Activated CD4-positive, alpha-beta memory T cell treated with anti-CD3 and anti-CD28 coated beads for 36 hours (primary cell): ENCODE data around the gene TAS2R1. TPM values are rescaled to one million over a fixed set of nuclear protein-coding genes. Genes with fewer than 3 reads are reported as not detected.

ENCODE experiments used
- CTCF ChIA-PET: fragments of 350-600 bp; sonication (Branson Sonifier 250); formaldehyde crosslinking; loops from one replicate; lab custom pipeline; 2021; ENCODE audit warnings: antibody characterized with exemption, inconsistent platforms; lab: Charles Lee
- POLR2A ChIA-PET: fragments of 350-600 bp; sonication (Branson Sonifier 250); formaldehyde crosslinking; loops from one replicate; lab custom pipeline; 2021; ENCODE audit warnings: antibody characterized with exemption; lab: Charles Lee
- DNase-seq: peaks from one replicate; pipeline ENCODE4 v3.0.0-alpha.2; 2020
- H3K27ac Mint-ChIP-seq: one replicate; pipeline ENCODE4 v1.8.0; 2021; ENCODE audit warnings: mixed read lengths
- H3K27me3 Mint-ChIP-seq: one replicate; pipeline ENCODE4 v1.8.0; 2021; ENCODE audit warnings: mixed read lengths
- H3K36me3 Mint-ChIP-seq: one replicate; pipeline ENCODE4 v1.8.0; 2021; ENCODE audit warnings: mixed read lengths
- H3K4me1 Mint-ChIP-seq: one replicate; pipeline ENCODE4 v1.8.0; 2021; ENCODE audit warnings: low read depth, mixed read lengths
- H3K4me3 Mint-ChIP-seq: one replicate; pipeline ENCODE4 v1.8.0; 2021; ENCODE audit warnings: mild to moderate bottlenecking, mixed read lengths
- H3K9me3 Mint-ChIP-seq: one replicate; pipeline ENCODE4 v1.8.0; 2021; ENCODE audit warnings: mixed read lengths
- intact Hi-C: fragments of 100-400 bp; cut with micrococcal nuclease; formaldehyde crosslinking; loops from one replicate; pipeline ENCODE4 v1.15.1; 2023
- total RNA-seq, 2 experiments: library from RNA; stranded (reverse); gene quantifications; one replicate each; pipeline ENCODE4 v1.2.3, GENCODE V29; 2021

TAS2R1 gene
- total RNA-seq, 2 experiments from 2014 or later: not detected

DNA sequence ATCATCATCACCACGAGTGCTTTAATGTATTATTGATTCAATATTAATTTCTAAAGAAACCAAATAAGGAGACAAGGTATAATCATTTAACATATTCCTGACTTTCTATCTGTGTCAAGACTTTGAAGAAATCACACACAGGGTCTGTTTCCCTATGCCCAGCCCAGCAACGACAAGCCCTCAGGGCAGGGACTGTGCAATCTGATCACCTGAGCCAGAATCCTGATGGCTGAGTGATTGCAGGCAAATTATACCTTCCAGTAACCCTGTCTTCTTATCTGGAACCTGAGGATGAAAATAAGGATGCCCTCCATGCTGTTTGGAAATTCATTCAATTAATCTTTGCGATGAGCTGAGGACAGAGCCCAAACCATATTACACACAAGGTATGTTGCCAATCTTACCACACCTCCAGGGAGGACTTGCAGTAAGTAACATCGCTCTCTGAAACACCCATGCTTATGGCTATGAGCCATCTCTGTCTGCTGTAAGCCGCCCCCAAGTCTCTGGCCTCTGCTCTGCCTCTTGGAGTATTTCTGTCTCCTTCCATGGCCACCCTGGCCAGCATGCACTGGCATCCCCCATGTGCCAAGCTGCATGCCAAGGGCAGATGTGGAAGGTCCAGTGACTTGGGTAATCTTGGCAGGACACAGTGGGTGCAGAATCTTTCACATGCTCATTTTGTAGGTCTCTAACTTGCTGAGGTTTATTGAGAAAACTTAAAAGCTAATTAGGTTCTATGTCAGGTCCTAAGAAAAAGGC lies 10.6 kb downstream of the TAS2R1 start:
- ChIA-PET CTCF (no interaction called here), POLR2A (no interaction called here)
- H3K4me3 Mint-ChIP-seq: no peak overlapping the region
- H3K4me1 Mint-ChIP-seq: no peaks in the 10 kb centered on the region
- no peak overlapping the region for H3K27ac Mint-ChIP-seq
- no peaks in the 10 kb centered on the region for H3K36me3 Mint-ChIP-seq
- H3K9me3 Mint-ChIP-seq: no peaks in the 10 kb centered on the region
- intact Hi-C loops: no loop called here
- DNase-seq: no peak
- H3K27me3 Mint-ChIP-seq: no peaks in the 10 kb centered on the region

DNA sequence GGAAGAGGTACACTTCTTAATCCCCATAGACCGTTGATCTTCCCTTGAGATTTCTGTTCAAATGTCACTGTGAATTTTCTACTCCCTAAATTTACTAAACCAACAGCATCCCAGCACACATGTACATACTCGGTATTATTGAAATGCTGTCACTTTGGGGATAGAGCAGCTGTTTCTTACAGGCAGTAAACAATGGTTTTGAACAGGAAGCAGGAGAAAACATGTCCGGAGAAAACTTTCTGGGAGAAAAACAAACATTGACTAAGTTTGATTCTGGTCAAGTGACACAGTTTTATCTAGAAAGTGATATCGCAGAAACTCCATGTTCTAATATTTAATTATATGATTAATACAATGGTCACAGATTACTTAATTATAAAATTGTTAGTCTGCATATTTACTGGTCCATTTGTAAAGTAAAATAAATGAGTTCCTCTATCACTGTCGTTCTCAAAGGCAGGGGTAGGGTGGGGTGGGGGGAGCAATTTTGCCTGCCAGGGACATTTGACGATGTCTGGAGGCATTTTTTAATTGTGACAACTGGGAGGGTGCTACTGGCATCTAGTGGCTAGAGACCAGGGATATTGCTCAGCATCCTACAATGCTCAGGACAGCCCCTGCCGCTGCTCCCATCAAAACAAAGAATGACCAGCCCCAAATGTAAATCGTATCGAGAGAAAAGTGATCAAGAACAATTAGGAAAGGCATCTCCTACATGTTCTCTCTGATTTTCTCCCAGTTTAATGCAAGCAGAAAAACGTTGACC lies 12.2 kb downstream of the TAS2R1 start:
- ChIA-PET POLR2A (no interaction called here), CTCF (no interaction called here)
- H3K9me3 Mint-ChIP-seq: no peaks in the 10 kb centered on the region
- DNase-seq: no peak
- no peaks in the 10 kb centered on the region for H3K27me3 Mint-ChIP-seq
- H3K36me3 Mint-ChIP-seq: no peaks in the 10 kb centered on the region
- H3K4me1 Mint-ChIP-seq: no peaks in the 10 kb centered on the region
- no peak overlapping the region for H3K4me3 Mint-ChIP-seq
- intact Hi-C loops: no loop called here
- no peak overlapping the region for H3K27ac Mint-ChIP-seq

DNA sequence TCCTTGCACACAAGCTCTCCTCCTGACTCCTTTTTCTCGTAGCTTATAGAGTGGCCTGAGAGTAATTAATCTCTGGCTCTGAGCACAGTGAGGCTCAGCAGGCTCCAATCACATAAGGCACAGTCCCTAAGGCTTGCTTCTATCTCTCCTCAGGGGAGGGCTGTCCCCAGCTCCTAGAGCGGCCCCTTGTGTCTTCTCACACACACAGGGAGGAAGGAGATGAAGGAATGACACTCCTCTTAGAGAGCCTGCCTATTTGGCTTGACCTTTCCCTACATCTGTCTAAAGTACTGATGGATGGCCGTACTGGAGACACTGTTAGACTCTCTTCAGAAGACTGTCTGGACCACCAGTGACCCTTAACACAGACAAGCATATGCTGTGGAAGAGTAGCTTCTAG lies 12.9 kb downstream of the TAS2R1 start:
- no peaks in the 10 kb centered on the region for H3K27me3 Mint-ChIP-seq
- ChIA-PET CTCF (no interaction called here), POLR2A (no interaction called here)
- intact Hi-C loops: no loop called here
- H3K9me3 Mint-ChIP-seq: no peaks in the 10 kb centered on the region
- no peak for DNase-seq
- no peak overlapping the region for H3K4me3 Mint-ChIP-seq
- no peaks in the 10 kb centered on the region for H3K4me1 Mint-ChIP-seq
- H3K27ac Mint-ChIP-seq: no peak overlapping the region
- no peaks in the 10 kb centered on the region for H3K36me3 Mint-ChIP-seq

DNA sequence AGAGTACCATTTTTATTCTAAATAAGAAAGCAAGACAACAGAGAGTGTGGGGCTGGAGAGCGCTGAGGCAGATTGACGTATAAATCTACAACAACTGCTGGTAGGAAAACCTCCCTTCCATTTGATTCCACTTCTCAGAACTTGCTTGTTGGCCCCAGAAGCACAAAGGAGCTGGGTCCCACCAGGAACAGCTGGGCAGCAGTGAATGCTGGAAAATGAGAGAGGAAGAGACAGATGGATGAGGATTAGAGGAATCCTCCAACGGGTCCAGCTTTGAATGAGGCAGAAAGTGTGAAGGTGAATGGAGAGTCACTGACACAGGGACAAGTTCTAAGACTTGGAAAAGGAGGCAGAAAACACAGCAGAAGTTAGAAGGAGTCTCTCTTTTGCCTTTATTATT lies 14.8 kb downstream of the TAS2R1 start:
- intact Hi-C loops: no loop called here
- H3K9me3 Mint-ChIP-seq: peaks cover 8% of the 10 kb centered on the region
- DNase-seq: no peak
- no peaks in the 10 kb centered on the region for H3K27me3 Mint-ChIP-seq
- no peak overlapping the region for H3K27ac Mint-ChIP-seq
- CTCF ChIA-PET: no interaction called here
- POLR2A ChIA-PET: no interaction called here
- H3K36me3 Mint-ChIP-seq: no peaks in the 10 kb centered on the region
- H3K4me3 Mint-ChIP-seq: no peak overlapping the region
- no peaks in the 10 kb centered on the region for H3K4me1 Mint-ChIP-seq

DNA sequence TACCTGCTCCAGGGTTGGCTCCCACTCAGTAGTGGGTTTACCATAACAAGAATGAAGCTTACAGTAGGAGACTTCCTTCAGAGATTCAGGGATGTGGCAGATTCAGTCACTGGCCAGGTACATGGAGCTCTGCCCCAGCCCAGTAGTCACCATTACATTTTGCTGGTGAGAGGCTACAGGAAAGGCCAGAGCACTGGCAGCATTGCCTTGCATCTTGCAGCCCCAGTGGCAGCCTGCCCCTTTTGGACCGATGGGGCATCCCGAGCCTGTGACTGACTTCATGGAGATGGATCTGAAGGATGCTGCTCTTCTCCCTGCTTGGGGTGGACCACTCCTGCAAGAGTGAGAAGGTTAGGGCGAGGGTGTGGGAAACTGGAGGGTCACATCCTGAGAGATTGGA lies 16.8 kb downstream of the TAS2R1 start:
- Mint-ChIP-seq H3K4me3 (no peak overlapping the region), H3K9me3 (peaks cover 8% of the 10 kb centered on the region), H3K27me3 (no peaks in the 10 kb centered on the region), H3K4me1 (no peaks in the 10 kb centered on the region), H3K36me3 (no peaks in the 10 kb centered on the region), H3K27ac (no peak overlapping the region)
- intact Hi-C loops: no loop called here
- CTCF ChIA-PET: no interaction called here
- DNase-seq: no peak
- POLR2A ChIA-PET: no interaction called here

DNA sequence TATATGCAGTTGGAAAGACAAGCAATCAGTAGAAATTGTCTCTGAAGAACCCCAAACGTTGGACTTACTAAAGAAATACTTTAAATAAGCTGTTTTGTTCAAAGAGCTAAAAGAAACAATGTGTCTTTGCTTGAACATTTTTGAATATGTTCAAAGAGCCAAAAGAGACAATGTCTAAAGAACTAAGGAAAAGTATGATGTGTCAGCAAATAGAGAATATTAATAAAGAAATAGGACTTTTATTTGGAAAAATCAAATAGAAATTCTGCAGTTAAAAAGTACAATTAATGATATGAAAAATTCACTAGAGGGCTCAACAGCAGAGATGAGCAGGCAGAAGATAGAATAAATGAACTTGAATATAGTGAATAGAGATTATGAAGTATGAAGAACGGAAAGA lies 19.2 kb downstream of the TAS2R1 start:
- H3K4me3 Mint-ChIP-seq: no peak overlapping the region
- ChIA-PET POLR2A (no interaction called here), CTCF (no interaction called here)
- H3K4me1 Mint-ChIP-seq: no peaks in the 10 kb centered on the region
- peaks cover 8% of the 10 kb centered on the region for H3K9me3 Mint-ChIP-seq
- no peak overlapping the region for H3K27ac Mint-ChIP-seq
- DNase-seq: no peak
- intact Hi-C loops: no loop called here
- no peaks in the 10 kb centered on the region for H3K36me3 Mint-ChIP-seq
- no peaks in the 10 kb centered on the region for H3K27me3 Mint-ChIP-seq

DNA sequence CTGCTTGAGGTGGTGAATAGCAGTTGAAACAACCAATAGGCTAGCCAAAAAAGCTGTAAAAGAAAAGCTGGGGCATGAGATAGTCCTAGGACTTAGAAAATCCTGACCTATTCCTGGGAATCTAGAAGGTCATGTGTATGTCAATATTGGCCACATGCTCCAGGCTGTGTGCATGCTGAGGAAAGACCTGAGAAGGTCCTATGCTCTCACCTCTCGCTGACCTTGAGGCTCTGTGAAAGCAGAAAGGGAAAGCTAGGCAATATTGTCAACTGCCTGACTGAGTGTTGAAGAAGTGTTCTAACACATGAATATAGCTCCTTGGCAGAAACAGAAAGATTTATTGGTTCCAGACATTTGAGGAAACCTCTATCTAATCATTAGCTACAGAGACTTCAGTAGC lies 19.8 kb downstream of the TAS2R1 start:
- DNase-seq: no peak
- Mint-ChIP-seq H3K27me3 (no peaks in the 10 kb centered on the region), H3K4me1 (no peaks in the 10 kb centered on the region), H3K27ac (no peak overlapping the region), H3K9me3 (peaks cover 8% of the 10 kb centered on the region), H3K36me3 (no peaks in the 10 kb centered on the region), H3K4me3 (no peak overlapping the region)
- CTCF ChIA-PET: no interaction called here
- POLR2A ChIA-PET: no interaction called here
- intact Hi-C loops: no loop called here

DNA sequence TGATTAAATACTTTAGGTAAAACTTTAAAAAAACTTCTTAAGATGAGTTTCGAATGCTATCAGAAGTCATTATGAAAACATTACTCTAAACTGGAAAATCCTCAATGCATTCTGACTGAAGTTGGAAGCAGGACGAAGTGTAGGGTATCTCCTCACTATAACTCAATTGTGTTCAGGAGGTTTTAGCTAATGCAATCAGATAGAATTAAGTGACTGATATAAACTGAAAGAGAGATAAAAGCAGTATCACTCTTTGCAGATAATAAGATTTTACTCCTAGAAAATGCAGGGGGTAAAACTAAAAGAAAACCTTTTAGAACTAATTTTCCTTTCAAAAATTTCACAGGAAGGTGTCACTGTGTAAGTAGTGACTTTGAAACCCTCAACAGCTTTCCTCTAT lies 22.1 kb downstream of the TAS2R1 start:
- CTCF ChIA-PET: no interaction called here
- POLR2A ChIA-PET: no interaction called here
- intact Hi-C loops: no loop called here
- no peak for DNase-seq
- H3K27me3 Mint-ChIP-seq: no peaks in the 10 kb centered on the region
- no peak overlapping the region for H3K4me3 Mint-ChIP-seq
- H3K36me3 Mint-ChIP-seq: no peaks in the 10 kb centered on the region
- no peak overlapping the region for H3K27ac Mint-ChIP-seq
- H3K4me1 Mint-ChIP-seq: no peaks in the 10 kb centered on the region
- H3K9me3 Mint-ChIP-seq: peaks cover 8% of the 10 kb centered on the region

DNA sequence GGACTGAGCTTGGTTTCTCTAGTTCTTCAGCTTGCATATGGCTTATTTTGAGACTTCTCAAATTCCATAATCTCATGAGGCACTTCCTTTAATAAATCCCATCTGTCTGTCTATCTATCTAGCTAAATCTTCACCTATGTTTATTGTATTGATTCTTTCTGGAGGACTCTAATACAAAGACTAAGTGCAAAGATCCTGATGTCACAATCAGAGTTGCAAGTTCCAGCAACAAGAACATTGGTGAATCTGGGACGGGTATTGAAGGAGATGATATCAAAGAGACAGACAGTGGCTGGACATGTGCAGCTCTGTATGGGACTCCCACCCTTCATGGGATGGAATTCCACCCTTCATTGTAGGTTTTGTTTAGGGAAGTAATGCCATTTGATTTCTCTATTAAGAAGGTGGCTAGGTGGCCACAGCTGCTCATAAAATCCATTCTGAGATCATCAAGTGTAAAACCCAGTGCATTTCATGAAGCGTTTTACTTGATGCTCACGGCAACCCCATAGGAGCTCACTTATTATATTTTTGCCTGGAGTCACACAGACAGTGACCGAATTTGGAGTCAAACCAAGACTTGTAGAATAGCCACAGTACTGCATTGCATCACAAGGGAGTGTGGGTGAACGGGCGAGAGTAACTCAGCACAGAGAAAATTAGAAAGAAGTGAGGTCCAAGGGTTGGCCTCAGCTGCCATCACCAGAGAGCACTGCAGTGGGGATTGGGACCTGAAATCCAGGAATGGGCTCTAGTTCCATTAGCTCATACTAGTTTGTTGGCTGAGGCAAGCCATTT lies 24.9 kb downstream of the TAS2R1 start:
- no peak overlapping the region for H3K27ac Mint-ChIP-seq
- H3K36me3 Mint-ChIP-seq: no peaks in the 10 kb centered on the region
- POLR2A ChIA-PET: no interaction called here
- no peaks in the 10 kb centered on the region for H3K9me3 Mint-ChIP-seq
- no peaks in the 10 kb centered on the region for H3K27me3 Mint-ChIP-seq
- no peak for DNase-seq
- intact Hi-C loops: no loop called here
- CTCF ChIA-PET: no interaction called here
- H3K4me3 Mint-ChIP-seq: no peak overlapping the region
- no peaks in the 10 kb centered on the region for H3K4me1 Mint-ChIP-seq

DNA sequence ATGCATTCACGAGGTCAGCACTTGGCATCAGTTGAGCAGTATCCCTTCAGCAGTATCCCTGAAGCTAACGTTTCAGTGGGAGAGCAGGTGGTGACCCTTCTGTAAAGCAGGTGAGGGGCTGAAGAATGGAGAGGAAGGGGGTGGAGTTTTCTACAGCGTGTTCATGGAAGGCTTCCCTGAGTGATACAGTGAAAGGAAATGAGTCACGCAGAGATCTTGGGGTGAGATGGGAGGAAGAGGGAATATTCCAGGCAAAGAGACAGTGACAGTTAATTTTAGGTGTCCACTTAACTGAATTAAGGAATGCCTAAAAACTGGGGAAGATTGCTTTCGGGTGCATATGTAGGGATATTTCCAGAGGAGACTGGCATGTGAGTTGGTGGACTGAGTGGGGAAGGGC lies 25.7 kb downstream of the TAS2R1 start:
- H3K4me1 Mint-ChIP-seq: no peaks in the 10 kb centered on the region
- no peaks in the 10 kb centered on the region for H3K27me3 Mint-ChIP-seq
- intact Hi-C loops: no loop called here
- ChIA-PET POLR2A (no interaction called here), CTCF (no interaction called here)
- H3K27ac Mint-ChIP-seq: no peak overlapping the region
- DNase-seq: no peak
- H3K4me3 Mint-ChIP-seq: no peak overlapping the region
- H3K36me3 Mint-ChIP-seq: no peaks in the 10 kb centered on the region
- H3K9me3 Mint-ChIP-seq: no peaks in the 10 kb centered on the region

DNA sequence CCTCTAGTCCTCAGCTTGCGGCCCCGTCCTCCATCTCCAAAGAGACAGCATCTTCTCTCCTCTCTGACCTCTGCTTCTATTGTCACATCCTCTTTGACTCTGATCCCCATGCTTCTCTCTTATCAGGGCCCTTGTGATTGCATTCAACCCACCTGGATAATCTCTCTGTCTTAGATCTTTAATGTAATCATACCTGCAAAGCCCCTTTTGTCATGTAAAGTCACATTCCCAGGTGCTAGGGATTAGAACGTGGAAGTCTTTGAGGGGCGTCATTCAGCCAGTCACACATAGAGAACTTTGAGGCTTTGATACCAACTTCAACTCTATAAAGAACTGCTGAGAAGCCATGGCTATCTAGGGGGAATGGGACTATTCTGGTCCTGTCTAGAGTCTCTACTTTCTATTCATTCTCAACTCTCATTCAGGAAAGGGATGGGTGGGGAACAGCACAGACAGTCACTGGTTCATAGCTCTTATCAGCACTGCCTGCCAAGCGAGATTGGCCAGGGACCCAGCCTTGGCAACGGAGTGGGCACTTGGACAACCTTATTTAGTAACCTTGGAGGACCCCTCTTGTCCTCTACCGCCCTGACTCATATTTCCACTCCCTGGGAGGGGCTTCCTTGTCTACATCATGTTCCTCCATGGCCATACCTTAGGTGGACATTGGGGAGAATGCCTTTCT lies 29.0 kb downstream of the TAS2R1 start:
- Mint-ChIP-seq H3K4me1 (no peaks in the 10 kb centered on the region), H3K4me3 (no peak overlapping the region), H3K36me3 (no peaks in the 10 kb centered on the region), H3K27ac (no peak overlapping the region), H3K9me3 (no peaks in the 10 kb centered on the region), H3K27me3 (no peaks in the 10 kb centered on the region)
- intact Hi-C loops: no loop called here
- DNase-seq: no peak
- CTCF ChIA-PET: no interaction called here
- POLR2A ChIA-PET: no interaction called here

DNA sequence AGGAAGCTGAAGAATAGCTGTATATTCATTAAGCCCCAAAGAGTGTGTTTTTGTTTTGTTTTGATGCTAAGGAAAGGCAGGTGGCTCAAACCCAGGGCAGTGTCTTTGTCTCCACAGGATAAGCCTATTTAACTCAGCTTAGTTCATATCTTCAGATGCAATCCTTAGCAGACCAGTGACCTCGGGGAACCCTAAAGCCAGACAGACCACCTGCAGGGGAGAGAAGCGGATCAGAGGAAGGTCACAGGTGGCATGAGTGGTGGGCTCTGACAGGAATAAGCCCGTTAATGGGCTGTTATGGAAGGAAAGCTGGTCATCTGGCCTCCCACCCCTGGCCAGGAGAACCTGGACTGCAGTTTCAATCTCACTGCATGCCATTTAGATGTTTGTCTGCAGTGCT lies 30.8 kb downstream of the TAS2R1 start:
- ChIA-PET POLR2A (no interaction called here), CTCF (interaction anchor here (1.4 kb wide), 1 partner anchor 16 kb away, joined by 3 read pairs; no protein-coding TSS in a partner anchor)
- H3K4me1 Mint-ChIP-seq: no peaks in the 10 kb centered on the region
- no peak overlapping the region for H3K4me3 Mint-ChIP-seq
- intact Hi-C loops: no loop called here
- no peaks in the 10 kb centered on the region for H3K27me3 Mint-ChIP-seq
- H3K9me3 Mint-ChIP-seq: no peaks in the 10 kb centered on the region
- H3K36me3 Mint-ChIP-seq: no peaks in the 10 kb centered on the region
- H3K27ac Mint-ChIP-seq: no peak overlapping the region
- DNase-seq: no peak
